Measurements from ENCODE around the gene MAP10.

Gene MAP10

GRCh38 chr1:232765542-232765941 lies 39.7 kb upstream of the MAP10 start:
- H4K20me1 ChIP-seq (ENCODE audit: insufficient read depth, low read length): no peaks in the 10 kb centered on the region
- H3K9ac ChIP-seq (ENCODE audit: low read length): no peak overlapping the region
- H3K4me1 ChIP-seq (ENCODE audit: insufficient read depth, low read length, severe bottlenecking): no peaks in the 10 kb centered on the region
- no peak overlapping the region for H2AFZ ChIP-seq (ENCODE audit: low read length)
- H3K4me3 ChIP-seq (ENCODE audit: low read depth, low read length, poor library complexity, severe bottlenecking): no peak overlapping the region
- no peaks in the 10 kb centered on the region for H3K27me3 ChIP-seq (ENCODE audit: insufficient read depth, low read length)
- H3K9me3 ChIP-seq (ENCODE audit: low read length): no peaks in the 10 kb centered on the region
- H3F3A ChIP-seq (ENCODE audit: insufficient read depth, low read length): no peaks in the 10 kb centered on the region
- H3K9me2 ChIP-seq (ENCODE audit: low read depth, low read length): no peaks in the 10 kb centered on the region
- H3K36me3 ChIP-seq (ENCODE audit: insufficient read depth, low read length): no peaks in the 10 kb centered on the region
- no peak overlapping the region for H3K27ac ChIP-seq (ENCODE audit: low read depth, low read length, poor library complexity, severe bottlenecking)
- H3K4me2 ChIP-seq (ENCODE audit: low read length): no peak overlapping the region
- no peaks in the 10 kb centered on the region for H3K79me2 ChIP-seq (ENCODE audit: insufficient read depth, low read length)
- no peak for TF ChIP-seq CTCF (IDR thresholded peaks at IDR 0.05; ENCODE audit: low read length)
- TF ChIP-seq EZH2 (IDR thresholded peaks at IDR 0.05; ENCODE audit: borderline replicate concordance, low read length): no peak

DNA sequence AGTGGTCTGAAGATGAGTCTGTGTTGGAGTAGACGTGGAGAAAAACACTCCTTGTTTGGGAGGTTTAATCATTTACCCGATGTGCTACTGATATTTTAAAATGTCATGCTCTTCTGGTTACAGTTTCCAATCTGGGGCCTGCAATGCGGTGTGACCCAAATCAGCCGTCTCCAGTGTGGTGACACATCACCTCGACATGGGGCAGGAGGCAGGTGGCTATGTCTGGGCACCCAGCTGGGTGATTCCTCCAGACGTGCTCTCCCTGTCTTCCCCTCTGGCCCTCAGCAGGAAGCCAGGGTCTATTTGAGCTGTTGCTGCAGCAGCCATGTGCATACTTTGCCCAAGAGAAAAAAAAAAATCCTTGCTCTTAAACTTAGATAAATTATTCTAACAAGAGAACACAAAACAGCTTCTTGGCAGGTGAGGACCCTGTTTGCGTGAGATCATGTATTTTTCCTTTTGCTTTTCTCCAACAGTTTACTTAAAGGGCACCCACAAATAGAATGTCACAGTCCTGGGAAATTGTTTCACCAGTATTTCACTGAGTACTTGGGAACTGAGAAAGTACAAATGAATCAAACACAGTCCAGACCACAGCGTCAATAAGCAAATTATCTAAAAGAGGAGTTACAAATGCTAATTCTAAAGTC lies 38.9 kb upstream of the MAP10 start:
- no peaks in the 10 kb centered on the region for H3F3A ChIP-seq (ENCODE audit: insufficient read depth, low read length)
- no peak overlapping the region for H3K4me2 ChIP-seq (ENCODE audit: low read length)
- TF ChIP-seq EZH2 (IDR thresholded peaks at IDR 0.05; ENCODE audit: borderline replicate concordance, low read length): no peak
- TF ChIP-seq CTCF (IDR thresholded peaks at IDR 0.05; ENCODE audit: low read length): no peak
- H3K9me2 ChIP-seq (ENCODE audit: low read depth, low read length): no peaks in the 10 kb centered on the region
- no peak overlapping the region for H3K9ac ChIP-seq (ENCODE audit: low read length)
- H3K4me3 ChIP-seq (ENCODE audit: low read depth, low read length, poor library complexity, severe bottlenecking): no peak overlapping the region
- no peaks in the 10 kb centered on the region for H4K20me1 ChIP-seq (ENCODE audit: insufficient read depth, low read length)
- no peaks in the 10 kb centered on the region for H3K9me3 ChIP-seq (ENCODE audit: low read length)
- no peaks in the 10 kb centered on the region for H3K27me3 ChIP-seq (ENCODE audit: insufficient read depth, low read length)
- no peaks in the 10 kb centered on the region for H3K4me1 ChIP-seq (ENCODE audit: insufficient read depth, low read length, severe bottlenecking)
- no peaks in the 10 kb centered on the region for H3K79me2 ChIP-seq (ENCODE audit: insufficient read depth, low read length)
- H2AFZ ChIP-seq (ENCODE audit: low read length): no peak overlapping the region
- H3K27ac ChIP-seq (ENCODE audit: low read depth, low read length, poor library complexity, severe bottlenecking): no peak overlapping the region
- H3K36me3 ChIP-seq (ENCODE audit: insufficient read depth, low read length): no peaks in the 10 kb centered on the region

DNA sequence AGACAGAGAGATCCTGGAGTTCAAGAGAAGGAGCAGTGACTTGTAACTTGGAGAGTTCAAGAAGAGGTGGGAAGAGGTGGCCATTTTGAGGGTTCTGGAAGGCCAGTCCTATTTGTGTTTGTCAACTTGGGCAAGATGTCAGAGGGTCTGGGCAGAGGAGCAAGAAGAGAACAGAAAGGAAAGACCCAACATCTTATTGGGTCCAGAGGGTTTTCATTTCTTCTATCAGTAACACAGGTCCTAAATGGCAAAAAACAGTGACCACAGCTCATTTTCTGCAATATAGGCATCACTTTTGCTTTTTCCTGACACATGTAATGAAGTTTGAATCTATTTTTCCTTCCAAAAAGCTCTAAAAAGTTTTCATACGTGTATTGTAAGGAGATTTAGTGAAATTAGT lies 38.3 kb upstream of the MAP10 start:
- no peak overlapping the region for H3K4me2 ChIP-seq (ENCODE audit: low read length)
- no peaks in the 10 kb centered on the region for H3K4me1 ChIP-seq (ENCODE audit: insufficient read depth, low read length, severe bottlenecking)
- H3K27ac ChIP-seq (ENCODE audit: low read depth, low read length, poor library complexity, severe bottlenecking): no peak overlapping the region

More for the DNA sequence above, 38.3 kb upstream of the MAP10 start:
- no peak for TF ChIP-seq CTCF (IDR thresholded peaks at IDR 0.05; ENCODE audit: low read length)
- no peak for TF ChIP-seq EZH2 (IDR thresholded peaks at IDR 0.05; ENCODE audit: borderline replicate concordance, low read length)
- H3K9me3 ChIP-seq (ENCODE audit: low read length): no peaks in the 10 kb centered on the region
- no peaks in the 10 kb centered on the region for H4K20me1 ChIP-seq (ENCODE audit: insufficient read depth, low read length)
- no peaks in the 10 kb centered on the region for H3K27me3 ChIP-seq (ENCODE audit: insufficient read depth, low read length)
- no peak overlapping the region for H3K9ac ChIP-seq (ENCODE audit: low read length)
- H3K36me3 ChIP-seq (ENCODE audit: insufficient read depth, low read length): no peaks in the 10 kb centered on the region
- no peaks in the 10 kb centered on the region for H3K9me2 ChIP-seq (ENCODE audit: low read depth, low read length)
- no peak overlapping the region for H2AFZ ChIP-seq (ENCODE audit: low read length)
- H3F3A ChIP-seq (ENCODE audit: insufficient read depth, low read length): no peaks in the 10 kb centered on the region
- H3K4me3 ChIP-seq (ENCODE audit: low read depth, low read length, poor library complexity, severe bottlenecking): no peak overlapping the region
- H3K79me2 ChIP-seq (ENCODE audit: insufficient read depth, low read length): no peaks in the 10 kb centered on the region
